Activated naive CD8-positive, alpha-beta T cell treated with anti-CD3 and anti-CD28 coated beads, Interleukin-2, amount 50 U/mL, for 24 hours (primary cell): Measurements from ENCODE around the gene ETV3L.

ENCODE experiments used
- ATAC-seq: fragments of 150-1000 bp; cut with Tn5 transposase; one replicate; pipeline ENCODE4 v1.10.0; 2021
- DNase-seq: peaks from one replicate; pipeline ENCODE4 v3.0.0; 2021
- H3K27ac Mint-ChIP-seq: one replicate; pipeline ENCODE4 v1.8.0; 2021; ENCODE audit warnings: mild to moderate bottlenecking, mixed read lengths
- H3K27me3 Mint-ChIP-seq: one replicate; pipeline ENCODE4 v1.8.0; 2021; ENCODE audit warnings: mixed read lengths
- H3K36me3 Mint-ChIP-seq: one replicate; pipeline ENCODE4 v1.8.0; 2021; ENCODE audit warnings: low read depth, mixed read lengths
- H3K4me1 Mint-ChIP-seq: one replicate; pipeline ENCODE4 v1.8.0; 2021; ENCODE audit warnings: mixed read lengths
- H3K4me3 Mint-ChIP-seq: one replicate; pipeline ENCODE4 v1.8.0; 2021; ENCODE audit warnings: mild to moderate bottlenecking, moderate library complexity, mixed read lengths
- H3K9me3 Mint-ChIP-seq: one replicate; pipeline ENCODE4 v1.8.0; 2021; ENCODE audit warnings: mixed read lengths

The ETV3L gene

DNA sequence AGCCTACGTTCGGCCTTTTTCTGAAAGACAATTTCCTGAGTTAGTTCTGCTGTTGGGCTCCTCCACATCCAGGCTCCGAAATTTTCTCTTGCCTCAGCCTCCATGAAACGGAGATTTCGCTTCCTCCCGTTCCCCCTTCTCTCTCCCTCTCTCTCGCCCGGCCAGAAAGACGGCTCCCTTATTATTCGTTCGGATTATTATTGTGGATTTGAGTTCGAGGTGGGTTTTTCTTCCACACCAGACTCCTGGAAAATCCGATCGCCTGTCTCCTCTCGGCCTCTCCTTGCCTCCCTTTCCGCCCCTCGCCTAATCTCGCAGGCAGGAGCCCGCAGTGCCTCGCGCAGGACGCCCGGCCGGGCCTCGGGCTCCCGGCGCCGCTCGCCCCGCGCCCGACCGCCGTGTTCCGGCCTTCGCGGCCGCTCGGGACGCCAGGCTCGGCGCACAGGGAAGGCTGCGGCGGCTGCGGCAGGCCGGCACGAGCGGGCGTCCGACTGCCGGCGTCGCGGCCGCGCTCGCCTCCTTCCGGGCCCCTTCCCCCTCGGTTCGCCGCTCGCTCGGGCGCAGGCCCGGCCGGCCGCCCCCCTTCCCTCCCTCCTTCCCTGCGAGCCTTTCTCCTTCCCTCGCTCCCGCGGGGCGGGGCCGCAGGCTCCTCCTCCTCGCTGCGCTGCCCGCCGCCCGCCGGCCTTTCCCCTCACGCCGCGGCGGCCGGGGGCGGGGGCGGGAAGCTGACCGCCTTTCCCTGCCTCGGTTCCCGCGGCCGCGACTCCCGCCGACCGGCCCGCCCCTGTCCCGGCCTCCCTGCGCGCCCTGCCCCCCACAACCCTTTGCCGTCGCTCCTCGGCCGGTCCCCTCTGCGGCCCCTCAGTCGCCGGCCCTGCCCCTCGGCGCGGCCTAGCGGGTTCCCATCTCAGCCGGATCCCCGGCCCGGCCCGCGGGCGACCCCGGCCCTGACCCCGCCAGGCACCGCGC, 54.1 kb downstream of the ETV3L start, which contains the start of gene ARHGEF11:
TSS of gene ARHGEF11 (minus strand) at position 493 of the 969 bp plus-strand sequence. CDS start 1,412 bp downstream, outside the sequence.
- Mint-ChIP-seq H3K4me1 (peaks cover 13% of the 10 kb centered on the region), H3K27me3 (peaks cover 81% of the 10 kb centered on the region), H3K4me3 (peak within 1 kb of the TSS; percentile 84), H3K36me3 (no peaks in the 10 kb centered on the region), H3K9me3 (no peaks in the 10 kb centered on the region), H3K27ac (peak within 1 kb of the TSS; percentile 68)
- ATAC-seq (peak; percentile 50), DNase-seq (peak; percentile 44)

DNA sequence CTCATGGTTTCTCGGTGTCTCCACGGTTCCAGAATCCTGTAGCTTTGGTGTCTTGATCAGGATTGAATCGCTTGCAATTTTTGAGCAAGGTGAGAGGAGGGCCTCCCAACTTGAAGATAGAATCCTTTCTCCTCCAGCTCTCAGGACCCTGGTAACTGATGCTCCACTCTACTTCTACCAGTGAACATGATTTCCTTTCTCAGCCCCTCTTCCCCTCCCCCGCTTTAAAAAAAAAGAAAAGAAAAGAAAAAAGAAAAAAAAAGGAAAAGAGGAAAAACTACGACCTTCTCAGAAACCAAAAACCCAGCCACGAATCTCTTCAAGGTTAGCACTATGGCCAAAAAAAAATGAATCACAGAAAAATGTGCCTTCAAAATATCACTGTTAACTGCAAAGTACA, 55.3 kb downstream of the ETV3L start:
- ATAC-seq: no peak
- Mint-ChIP-seq H3K27ac (no peak overlapping the region), H3K27me3 (peaks cover 76% of the 10 kb centered on the region), H3K36me3 (no peaks in the 10 kb centered on the region), H3K4me3 (no peak overlapping the region), H3K9me3 (no peaks in the 10 kb centered on the region), H3K4me1 (peaks cover 13% of the 10 kb centered on the region)
- DNase-seq: no peak

GRCh38 chr1:157043685-157044084, 55.9 kb downstream of the ETV3L start:
- H3K27ac Mint-ChIP-seq: no peak overlapping the region
- ATAC-seq (no peak), DNase-seq (no peak)
- H3K27me3 Mint-ChIP-seq: peaks cover 76% of the 10 kb centered on the region
- no peak overlapping the region for H3K4me3 Mint-ChIP-seq
- H3K4me1 Mint-ChIP-seq: peaks cover 13% of the 10 kb centered on the region
- H3K9me3 Mint-ChIP-seq: no peaks in the 10 kb centered on the region
- H3K36me3 Mint-ChIP-seq: no peaks in the 10 kb centered on the region

DNA sequence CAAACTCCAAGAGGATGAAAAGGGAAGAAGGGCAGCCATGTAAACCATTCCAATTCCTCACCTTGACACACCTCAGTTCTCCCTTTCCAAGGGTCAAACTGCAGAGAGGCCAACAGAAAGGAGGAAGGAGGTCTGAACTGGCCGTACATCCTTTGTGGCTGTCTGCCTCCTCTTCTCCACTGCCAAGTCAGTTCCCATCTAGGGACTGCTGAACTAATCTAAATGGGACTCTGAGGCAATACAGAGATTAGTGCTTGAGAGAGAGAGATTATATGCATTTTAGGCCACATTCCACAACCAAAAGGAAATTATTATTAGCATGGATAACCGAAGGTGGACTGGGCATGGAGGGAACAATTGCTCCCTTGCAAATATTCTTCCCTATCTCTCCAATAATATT, 56.8 kb downstream of the ETV3L start:
- Mint-ChIP-seq H3K27me3 (peaks cover 68% of the 10 kb centered on the region), H3K4me1 (peaks cover 13% of the 10 kb centered on the region), H3K9me3 (no peaks in the 10 kb centered on the region), H3K27ac (no peak overlapping the region), H3K36me3 (no peaks in the 10 kb centered on the region), H3K4me3 (no peak overlapping the region)
- no peak for ATAC-seq
- DNase-seq: no peak
